Panc1 (cell line): Measurements from ENCODE around the gene SKIC2.

Experiments
- POLR2AphosphoS5 ChIP-seq: IDR thresholded peaks from 2 replicates; pipeline ENCODE4 v1.6.1; 2012; ENCODE audit warnings: mild to moderate bottlenecking, low read depth, low read length, moderate library complexity
- TCF7L2 ChIP-seq: IDR thresholded peaks from 2 replicates; pipeline ENCODE4 v1.6.1; 2011; ENCODE audit warnings: mild to moderate bottlenecking, low read depth, low read length, inconsistent platforms
- TF ChIP-seq, protein P1 (sequence below): fragments of 450-650 bp; IDR thresholded peaks from 2 replicates; pipeline ENCODE4 v1.5.1; 2017; ENCODE audit warnings: mild to moderate bottlenecking
- TF ChIP-seq, protein P2 (sequence below), 2 experiments: IDR thresholded peaks; 2 replicates each; pipeline ENCODE4 v1.6.1; 2011 to 2012; ENCODE audit warnings: low read depth in 2 of 2, control low read depth in 1 of 2, low read length in 1 of 2, mild to moderate bottlenecking in 1 of 2, moderate library complexity in 1 of 2; ENCODE audit not compliant: insufficient read depth in 1 of 2

DNA sequence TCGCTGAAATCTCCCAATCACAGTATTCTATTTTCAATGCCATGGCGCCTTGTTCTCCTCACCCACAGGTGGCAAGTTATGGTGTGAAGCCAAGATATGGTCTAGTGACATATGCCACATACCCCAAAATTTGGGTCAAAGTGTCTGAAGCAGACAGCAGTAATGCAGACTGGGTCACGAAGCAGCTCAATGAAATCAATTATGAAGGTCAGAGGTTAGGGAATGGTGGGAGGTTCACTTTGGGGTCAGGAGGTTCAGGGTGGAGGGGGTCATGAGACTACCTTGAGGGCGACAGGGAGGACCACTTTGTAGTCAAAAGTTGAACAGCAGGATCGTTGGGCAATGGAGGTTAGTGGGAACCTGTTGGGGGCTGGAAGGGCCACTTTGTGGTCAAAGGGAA, 10.7 kb upstream of the SKIC2 start:
- TF ChIP-seq POLR2AphosphoS5 (no peak), TCF7L2 (no peak)
- TF ChIP-seq, protein P1, sequence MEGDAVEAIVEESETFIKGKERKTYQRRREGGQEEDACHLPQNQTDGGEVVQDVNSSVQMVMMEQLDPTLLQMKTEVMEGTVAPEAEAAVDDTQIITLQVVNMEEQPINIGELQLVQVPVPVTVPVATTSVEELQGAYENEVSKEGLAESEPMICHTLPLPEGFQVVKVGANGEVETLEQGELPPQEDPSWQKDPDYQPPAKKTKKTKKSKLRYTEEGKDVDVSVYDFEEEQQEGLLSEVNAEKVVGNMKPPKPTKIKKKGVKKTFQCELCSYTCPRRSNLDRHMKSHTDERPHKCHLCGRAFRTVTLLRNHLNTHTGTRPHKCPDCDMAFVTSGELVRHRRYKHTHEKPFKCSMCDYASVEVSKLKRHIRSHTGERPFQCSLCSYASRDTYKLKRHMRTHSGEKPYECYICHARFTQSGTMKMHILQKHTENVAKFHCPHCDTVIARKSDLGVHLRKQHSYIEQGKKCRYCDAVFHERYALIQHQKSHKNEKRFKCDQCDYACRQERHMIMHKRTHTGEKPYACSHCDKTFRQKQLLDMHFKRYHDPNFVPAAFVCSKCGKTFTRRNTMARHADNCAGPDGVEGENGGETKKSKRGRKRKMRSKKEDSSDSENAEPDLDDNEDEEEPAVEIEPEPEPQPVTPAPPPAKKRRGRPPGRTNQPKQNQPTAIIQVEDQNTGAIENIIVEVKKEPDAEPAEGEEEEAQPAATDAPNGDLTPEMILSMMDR: no peak
- TF ChIP-seq, protein P2, sequence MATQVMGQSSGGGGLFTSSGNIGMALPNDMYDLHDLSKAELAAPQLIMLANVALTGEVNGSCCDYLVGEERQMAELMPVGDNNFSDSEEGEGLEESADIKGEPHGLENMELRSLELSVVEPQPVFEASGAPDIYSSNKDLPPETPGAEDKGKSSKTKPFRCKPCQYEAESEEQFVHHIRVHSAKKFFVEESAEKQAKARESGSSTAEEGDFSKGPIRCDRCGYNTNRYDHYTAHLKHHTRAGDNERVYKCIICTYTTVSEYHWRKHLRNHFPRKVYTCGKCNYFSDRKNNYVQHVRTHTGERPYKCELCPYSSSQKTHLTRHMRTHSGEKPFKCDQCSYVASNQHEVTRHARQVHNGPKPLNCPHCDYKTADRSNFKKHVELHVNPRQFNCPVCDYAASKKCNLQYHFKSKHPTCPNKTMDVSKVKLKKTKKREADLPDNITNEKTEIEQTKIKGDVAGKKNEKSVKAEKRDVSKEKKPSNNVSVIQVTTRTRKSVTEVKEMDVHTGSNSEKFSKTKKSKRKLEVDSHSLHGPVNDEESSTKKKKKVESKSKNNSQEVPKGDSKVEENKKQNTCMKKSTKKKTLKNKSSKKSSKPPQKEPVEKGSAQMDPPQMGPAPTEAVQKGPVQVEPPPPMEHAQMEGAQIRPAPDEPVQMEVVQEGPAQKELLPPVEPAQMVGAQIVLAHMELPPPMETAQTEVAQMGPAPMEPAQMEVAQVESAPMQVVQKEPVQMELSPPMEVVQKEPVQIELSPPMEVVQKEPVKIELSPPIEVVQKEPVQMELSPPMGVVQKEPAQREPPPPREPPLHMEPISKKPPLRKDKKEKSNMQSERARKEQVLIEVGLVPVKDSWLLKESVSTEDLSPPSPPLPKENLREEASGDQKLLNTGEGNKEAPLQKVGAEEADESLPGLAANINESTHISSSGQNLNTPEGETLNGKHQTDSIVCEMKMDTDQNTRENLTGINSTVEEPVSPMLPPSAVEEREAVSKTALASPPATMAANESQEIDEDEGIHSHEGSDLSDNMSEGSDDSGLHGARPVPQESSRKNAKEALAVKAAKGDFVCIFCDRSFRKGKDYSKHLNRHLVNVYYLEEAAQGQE (IDR thresholded peaks at IDR 0.05; ENCODE audit: insufficient read depth in 1 of 2, low read depth in 2 of 2, low read length in 1 of 2): no peak
